Neural cell (in vitro differentiated cells): ENCODE data around the gene PHACTR3.

Experiments
- RAD21 ChIP-seq: fragments of 450-650 bp; conservative IDR thresholded peaks from 2 replicates; pipeline ENCODE4 v1.6.1; 2014; ENCODE audit warnings: antibody characterized with exemption, mild to moderate bottlenecking, moderate library complexity
- TF ChIP-seq, protein P1 (sequence below): IDR thresholded peaks from 2 replicates; pipeline ENCODE4 v1.6.1; 2012; ENCODE audit warnings: borderline replicate concordance
- TF ChIP-seq, protein P2 (sequence below): fragments of 450-650 bp; IDR thresholded peaks from 2 replicates; pipeline ENCODE4 v1.5.1; 2014; ENCODE audit warnings: antibody characterized with exemption, mild to moderate bottlenecking, moderate library complexity; ENCODE audit not compliant: poor library complexity, severe bottlenecking

DNA sequence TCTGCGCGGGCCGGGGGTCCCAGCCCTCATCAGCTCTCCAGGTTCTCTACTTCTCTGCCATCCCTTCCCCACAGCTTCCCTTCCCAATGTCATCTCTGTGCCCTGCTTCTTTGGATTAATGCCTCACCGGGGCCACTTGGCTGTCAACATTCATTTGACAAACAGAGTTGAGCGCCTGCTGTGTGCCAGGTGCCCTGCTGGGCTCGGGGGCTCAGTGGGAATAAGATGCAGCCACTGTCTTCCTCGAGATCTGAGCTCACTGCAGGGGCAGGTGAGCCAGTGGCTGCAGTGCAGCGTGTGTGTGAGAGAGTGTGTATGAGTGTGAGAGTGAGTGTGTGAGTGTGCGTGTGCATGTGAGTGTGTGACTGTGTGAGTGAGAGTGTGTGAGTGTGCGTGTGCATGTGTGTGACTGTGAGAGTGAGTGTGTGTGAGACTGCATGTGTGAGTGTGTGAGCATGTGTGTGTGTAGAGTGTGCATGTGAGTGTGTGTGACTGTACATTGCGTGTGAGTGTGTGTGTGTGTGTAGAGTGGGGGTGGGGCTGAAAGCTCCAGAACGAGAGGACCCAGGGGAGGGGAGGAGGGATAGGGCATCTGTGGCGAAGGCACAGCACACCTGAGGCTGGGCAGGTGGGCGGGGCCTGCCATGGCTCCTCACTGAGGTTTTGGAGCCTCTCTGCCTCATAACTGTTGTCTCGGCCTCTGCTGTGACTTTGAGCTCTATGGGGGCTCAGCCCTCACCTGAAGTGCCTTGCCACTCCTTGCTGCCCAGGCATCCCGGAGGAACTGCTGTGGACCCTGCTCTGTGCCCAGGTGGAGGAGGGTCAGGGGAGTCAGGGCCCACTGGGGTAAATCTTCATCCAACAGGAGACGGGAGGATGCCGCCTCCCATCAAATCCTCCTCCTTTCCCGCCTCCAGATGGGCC lies 36.5 kb upstream of the PHACTR3 start:
- no peak for TF ChIP-seq RAD21
- TF ChIP-seq, protein P1, sequence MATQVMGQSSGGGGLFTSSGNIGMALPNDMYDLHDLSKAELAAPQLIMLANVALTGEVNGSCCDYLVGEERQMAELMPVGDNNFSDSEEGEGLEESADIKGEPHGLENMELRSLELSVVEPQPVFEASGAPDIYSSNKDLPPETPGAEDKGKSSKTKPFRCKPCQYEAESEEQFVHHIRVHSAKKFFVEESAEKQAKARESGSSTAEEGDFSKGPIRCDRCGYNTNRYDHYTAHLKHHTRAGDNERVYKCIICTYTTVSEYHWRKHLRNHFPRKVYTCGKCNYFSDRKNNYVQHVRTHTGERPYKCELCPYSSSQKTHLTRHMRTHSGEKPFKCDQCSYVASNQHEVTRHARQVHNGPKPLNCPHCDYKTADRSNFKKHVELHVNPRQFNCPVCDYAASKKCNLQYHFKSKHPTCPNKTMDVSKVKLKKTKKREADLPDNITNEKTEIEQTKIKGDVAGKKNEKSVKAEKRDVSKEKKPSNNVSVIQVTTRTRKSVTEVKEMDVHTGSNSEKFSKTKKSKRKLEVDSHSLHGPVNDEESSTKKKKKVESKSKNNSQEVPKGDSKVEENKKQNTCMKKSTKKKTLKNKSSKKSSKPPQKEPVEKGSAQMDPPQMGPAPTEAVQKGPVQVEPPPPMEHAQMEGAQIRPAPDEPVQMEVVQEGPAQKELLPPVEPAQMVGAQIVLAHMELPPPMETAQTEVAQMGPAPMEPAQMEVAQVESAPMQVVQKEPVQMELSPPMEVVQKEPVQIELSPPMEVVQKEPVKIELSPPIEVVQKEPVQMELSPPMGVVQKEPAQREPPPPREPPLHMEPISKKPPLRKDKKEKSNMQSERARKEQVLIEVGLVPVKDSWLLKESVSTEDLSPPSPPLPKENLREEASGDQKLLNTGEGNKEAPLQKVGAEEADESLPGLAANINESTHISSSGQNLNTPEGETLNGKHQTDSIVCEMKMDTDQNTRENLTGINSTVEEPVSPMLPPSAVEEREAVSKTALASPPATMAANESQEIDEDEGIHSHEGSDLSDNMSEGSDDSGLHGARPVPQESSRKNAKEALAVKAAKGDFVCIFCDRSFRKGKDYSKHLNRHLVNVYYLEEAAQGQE = no peak
- TF ChIP-seq, protein P2, sequence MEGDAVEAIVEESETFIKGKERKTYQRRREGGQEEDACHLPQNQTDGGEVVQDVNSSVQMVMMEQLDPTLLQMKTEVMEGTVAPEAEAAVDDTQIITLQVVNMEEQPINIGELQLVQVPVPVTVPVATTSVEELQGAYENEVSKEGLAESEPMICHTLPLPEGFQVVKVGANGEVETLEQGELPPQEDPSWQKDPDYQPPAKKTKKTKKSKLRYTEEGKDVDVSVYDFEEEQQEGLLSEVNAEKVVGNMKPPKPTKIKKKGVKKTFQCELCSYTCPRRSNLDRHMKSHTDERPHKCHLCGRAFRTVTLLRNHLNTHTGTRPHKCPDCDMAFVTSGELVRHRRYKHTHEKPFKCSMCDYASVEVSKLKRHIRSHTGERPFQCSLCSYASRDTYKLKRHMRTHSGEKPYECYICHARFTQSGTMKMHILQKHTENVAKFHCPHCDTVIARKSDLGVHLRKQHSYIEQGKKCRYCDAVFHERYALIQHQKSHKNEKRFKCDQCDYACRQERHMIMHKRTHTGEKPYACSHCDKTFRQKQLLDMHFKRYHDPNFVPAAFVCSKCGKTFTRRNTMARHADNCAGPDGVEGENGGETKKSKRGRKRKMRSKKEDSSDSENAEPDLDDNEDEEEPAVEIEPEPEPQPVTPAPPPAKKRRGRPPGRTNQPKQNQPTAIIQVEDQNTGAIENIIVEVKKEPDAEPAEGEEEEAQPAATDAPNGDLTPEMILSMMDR = no peak
